GM06990 (cell line): ENCODE results near the gene GPC6.

ENCODE experiments used
- DNase-seq: peaks from one replicate; pipeline ENCODE4 v3.0.0-alpha.2; 2011; ENCODE audit not compliant: insufficient read length; ENCODE audit errors: extremely low read depth
- H3K27me3 ChIP-seq: replicated peaks from 2 replicates; pipeline ENCODE4 v1.6.0; 2011; ENCODE audit warnings: low read length; ENCODE audit not compliant: control insufficient read depth, insufficient read depth
- H3K36me3 ChIP-seq: 2 replicates; pipeline ENCODE4 v1.5.1; 2011; ENCODE audit warnings: low read length; ENCODE audit not compliant: control insufficient read depth, insufficient read depth
- H3K4me3 ChIP-seq: replicated peaks from 2 replicates; pipeline ENCODE4 v1.5.1; 2011; ENCODE audit warnings: low read depth, mild to moderate bottlenecking, control low read depth, low read length
- TF ChIP-seq, protein P1 (sequence below): IDR thresholded peaks from 2 replicates; pipeline ENCODE4 v1.5.1; 2011; ENCODE audit warnings: low read length, control low read depth, mild to moderate bottlenecking, inconsistent platforms; ENCODE audit not compliant: insufficient read depth, poor library complexity, severe bottlenecking

The GPC6 gene

DNA sequence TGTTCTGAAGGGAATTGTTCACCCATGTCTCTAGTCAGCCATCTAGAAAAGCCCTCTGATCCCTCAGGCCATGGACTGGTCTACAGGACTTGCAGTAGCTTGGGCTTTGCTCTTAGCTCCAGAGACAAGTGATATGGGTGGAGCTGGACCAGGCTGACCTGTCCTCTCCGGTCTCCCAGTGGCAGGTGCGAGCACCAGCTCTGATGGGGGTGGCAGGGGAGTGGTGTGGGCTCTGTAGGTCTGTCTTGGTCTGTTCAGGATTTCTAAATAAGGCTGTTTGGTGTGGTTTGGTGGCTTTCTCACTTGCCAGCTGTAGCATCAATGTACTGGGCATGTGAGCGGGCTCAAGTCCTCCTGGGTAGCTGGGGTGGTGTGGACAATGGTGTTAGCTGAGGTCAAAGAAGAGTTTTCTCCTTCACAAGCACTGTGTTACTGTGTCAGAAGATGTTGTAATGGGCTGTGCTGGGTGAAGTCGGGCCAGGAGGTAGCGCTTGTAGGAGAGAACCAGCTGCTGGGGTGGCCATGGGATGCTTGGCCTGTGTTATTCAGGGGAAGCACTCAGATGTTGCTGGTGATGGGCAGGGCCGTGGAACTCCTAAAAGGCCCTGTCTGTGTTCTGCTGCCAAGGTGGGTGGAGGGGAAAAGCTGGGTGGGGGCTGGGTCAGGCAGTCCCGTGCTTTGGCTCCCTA is 16.9 kb downstream of the GPC6 start:
- H3K4me3 ChIP-seq, result no peak overlapping the region
- H3K36me3 ChIP-seq, result no peaks in the 10 kb centered on the region
- DNase-seq, result no peak
- TF ChIP-seq, protein P1, sequence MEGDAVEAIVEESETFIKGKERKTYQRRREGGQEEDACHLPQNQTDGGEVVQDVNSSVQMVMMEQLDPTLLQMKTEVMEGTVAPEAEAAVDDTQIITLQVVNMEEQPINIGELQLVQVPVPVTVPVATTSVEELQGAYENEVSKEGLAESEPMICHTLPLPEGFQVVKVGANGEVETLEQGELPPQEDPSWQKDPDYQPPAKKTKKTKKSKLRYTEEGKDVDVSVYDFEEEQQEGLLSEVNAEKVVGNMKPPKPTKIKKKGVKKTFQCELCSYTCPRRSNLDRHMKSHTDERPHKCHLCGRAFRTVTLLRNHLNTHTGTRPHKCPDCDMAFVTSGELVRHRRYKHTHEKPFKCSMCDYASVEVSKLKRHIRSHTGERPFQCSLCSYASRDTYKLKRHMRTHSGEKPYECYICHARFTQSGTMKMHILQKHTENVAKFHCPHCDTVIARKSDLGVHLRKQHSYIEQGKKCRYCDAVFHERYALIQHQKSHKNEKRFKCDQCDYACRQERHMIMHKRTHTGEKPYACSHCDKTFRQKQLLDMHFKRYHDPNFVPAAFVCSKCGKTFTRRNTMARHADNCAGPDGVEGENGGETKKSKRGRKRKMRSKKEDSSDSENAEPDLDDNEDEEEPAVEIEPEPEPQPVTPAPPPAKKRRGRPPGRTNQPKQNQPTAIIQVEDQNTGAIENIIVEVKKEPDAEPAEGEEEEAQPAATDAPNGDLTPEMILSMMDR, result no peak
- no peaks in the 10 kb centered on the region for H3K27me3 ChIP-seq

DNA sequence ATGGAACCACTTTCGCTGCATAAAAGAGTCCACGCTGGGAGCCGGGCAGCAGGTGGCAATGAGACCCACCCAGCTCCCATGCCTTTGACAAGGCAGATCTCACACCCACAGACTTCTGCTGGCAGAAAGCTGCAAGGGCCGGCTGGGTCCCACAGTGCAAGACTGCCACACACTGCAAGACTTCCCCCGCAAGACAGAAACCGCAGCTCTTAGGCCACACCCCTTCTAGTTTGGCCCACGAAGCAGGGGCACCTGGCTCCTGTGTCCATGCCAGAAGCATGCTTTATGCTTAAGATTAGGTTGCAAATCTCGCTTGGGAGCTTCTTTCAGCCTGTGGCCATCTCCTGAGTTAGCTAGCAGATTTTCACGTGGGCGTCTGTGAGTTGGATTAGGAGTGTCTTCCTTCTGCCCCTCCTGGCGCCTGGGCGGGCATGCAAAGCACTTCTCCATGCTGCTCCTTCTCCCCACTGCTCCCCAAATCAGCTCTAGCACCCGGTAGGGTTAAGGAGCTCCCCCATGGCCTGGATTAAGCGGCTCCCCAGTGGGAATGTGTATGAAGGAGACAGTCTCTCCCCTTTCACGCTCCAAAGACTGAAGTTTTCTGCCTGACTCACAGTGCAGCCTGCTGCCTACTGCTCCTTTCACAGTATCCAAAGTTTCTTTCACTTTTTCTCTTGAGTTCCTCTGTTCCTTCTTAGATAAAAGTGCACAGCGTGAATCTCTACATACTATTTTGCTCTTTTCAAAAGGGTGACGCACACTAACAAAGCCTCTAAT is 17.7 kb downstream of the GPC6 start:
- DNase-seq, result no peak
- no peak overlapping the region for H3K4me3 ChIP-seq
- TF ChIP-seq, protein P1, result no peak
- H3K36me3 ChIP-seq, result no peaks in the 10 kb centered on the region
- no peaks in the 10 kb centered on the region for H3K27me3 ChIP-seq

DNA sequence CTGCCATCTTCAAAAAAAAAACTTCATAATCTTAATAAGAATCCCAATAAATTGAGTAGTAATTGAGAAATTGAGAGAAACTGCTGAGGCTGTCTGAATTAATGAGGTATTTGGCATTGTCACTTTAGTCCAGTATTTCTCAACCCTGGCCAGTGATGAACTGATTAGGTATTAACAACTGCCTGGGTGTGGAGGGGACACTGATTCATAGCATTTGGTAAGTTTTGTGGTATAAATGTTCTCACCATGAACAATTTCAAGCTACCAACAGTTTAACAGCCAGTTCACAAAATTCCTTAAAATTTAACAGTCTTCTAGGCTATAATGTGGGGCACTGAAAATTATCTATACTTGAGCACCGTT is 18.3 kb downstream of the GPC6 start:
- H3K27me3 ChIP-seq, result no peaks in the 10 kb centered on the region
- no peak overlapping the region for H3K4me3 ChIP-seq
- H3K36me3 ChIP-seq, result no peaks in the 10 kb centered on the region
- DNase-seq, result no peak
- TF ChIP-seq, protein P1, result no peak

DNA sequence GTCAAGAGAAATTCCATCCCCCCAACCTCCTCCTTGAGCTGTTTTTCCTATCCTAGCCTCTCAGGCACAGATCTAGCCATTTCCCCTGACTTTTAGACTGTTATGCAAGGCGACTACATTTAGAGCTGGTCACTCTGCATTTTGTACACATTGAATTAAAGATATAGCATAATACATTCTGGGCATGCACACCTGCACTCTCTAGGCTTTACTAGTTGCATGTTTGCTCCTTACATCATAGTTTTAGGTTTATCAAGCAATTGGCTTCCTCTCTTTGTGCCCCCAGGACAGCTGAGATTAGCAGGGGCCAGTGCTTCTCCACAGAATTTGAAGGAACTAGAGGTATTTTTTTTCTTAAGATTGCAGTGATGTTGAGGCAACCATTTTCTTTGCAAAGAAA is 19.5 kb downstream of the GPC6 start:
- H3K27me3 ChIP-seq, result no peaks in the 10 kb centered on the region

DNA sequence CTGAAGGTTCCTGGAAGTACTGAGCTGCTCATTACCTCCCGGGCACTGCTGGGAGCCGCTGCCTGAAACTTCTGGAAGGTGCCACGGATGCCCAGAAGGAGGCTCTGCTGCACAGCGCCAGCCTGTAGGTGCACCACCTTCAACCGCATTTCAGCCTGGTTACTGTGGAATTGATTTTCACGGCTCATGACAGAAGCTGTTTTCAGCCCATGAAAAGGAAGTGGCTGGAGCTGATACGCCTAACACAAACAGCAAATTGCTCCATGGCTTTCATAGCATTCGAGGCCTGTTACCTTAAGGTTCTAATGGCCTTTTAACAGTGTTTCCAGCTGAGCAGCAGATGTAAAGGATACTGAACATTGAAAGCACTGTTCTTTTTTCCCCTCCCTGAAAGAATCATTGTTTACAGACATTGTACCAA is 22.0 kb downstream of the GPC6 start:
- TF ChIP-seq, protein P1, result no peak
- no peak for DNase-seq
- Histone ChIP-seq H3K27me3 (no peaks in the 10 kb centered on the region), H3K4me3 (no peak overlapping the region), H3K36me3 (no peaks in the 10 kb centered on the region)

More for the DNA sequence above, 19.5 kb downstream of the GPC6 start:
- no peak for DNase-seq
- Histone ChIP-seq H3K4me3 (no peak overlapping the region), H3K36me3 (no peaks in the 10 kb centered on the region)
- TF ChIP-seq, protein P1, result no peak
